ENCODE results near the gene SEMA4G.

SEMA4G gene

GRCh38 chr10:100969187-100970075 is at the start of gene SEMA4G:
SEMA4G (plus strand) TSS chr10:100969504; CDS start chr10:100972913, 3,409 bp downstream.
- peak; percentile 73 for TF ChIP-seq CTCF (IDR thresholded peaks at IDR 0.05; ENCODE audit: insufficient read depth, low read depth, low read length, missing control alignments)
- H3K4me3 ChIP-seq (ENCODE audit: low read length), result peak within 1 kb of the TSS; percentile 49
- peak; percentile 16 for DNase-seq (ENCODE audit: low read depth)

GRCh38 chr10:100923580-100923979 is 45.7 kb upstream of the SEMA4G start:
- H3K4me3 ChIP-seq (ENCODE audit: low read length), result no peak overlapping the region
- TF ChIP-seq CTCF (IDR thresholded peaks at IDR 0.05; ENCODE audit: insufficient read depth, low read depth, low read length, missing control alignments), result no peak
- peak; percentile 7 for DNase-seq (ENCODE audit: low read depth)

- H3K4me3 ChIP-seq (ENCODE audit: low read length), result no peak overlapping the region
- DNase-seq (ENCODE audit: low read depth), result no peak
- TF ChIP-seq CTCF (IDR thresholded peaks at IDR 0.05; ENCODE audit: insufficient read depth, low read depth, low read length, missing control alignments), result no peak
Measured at GRCh38 chr10:100927266-100927665, 42.0 kb upstream of the SEMA4G start.

GRCh38 chr10:100928039-100928438 is 41.3 kb upstream of the SEMA4G start:
- no peak for TF ChIP-seq CTCF (IDR thresholded peaks at IDR 0.05; ENCODE audit: insufficient read depth, low read depth, low read length, missing control alignments)
- no peak overlapping the region for H3K4me3 ChIP-seq (ENCODE audit: low read length)
- DNase-seq (ENCODE audit: low read depth), result no peak

- no peak overlapping the region for H3K4me3 ChIP-seq (ENCODE audit: low read length)
- no peak for DNase-seq (ENCODE audit: low read depth)
- peak; percentile 14 for TF ChIP-seq CTCF (IDR thresholded peaks at IDR 0.05; ENCODE audit: insufficient read depth, low read depth, low read length, missing control alignments)
Measured at GRCh38 chr10:100930368-100930767, 38.9 kb upstream of the SEMA4G start.

- TF ChIP-seq CTCF (IDR thresholded peaks at IDR 0.05; ENCODE audit: insufficient read depth, low read depth, low read length, missing control alignments), result peak; percentile 53
- DNase-seq (ENCODE audit: low read depth), result peak; percentile 25
- no peak overlapping the region for H3K4me3 ChIP-seq (ENCODE audit: low read length)
Measured at GRCh38 chr10:100934084-100934659, 35.1 kb upstream of the SEMA4G start.

Measured in epithelial cell of esophagus (primary cell).